Ammon's horn (tissue), 1 donor: ENCODE results near the gene BMI1.

ENCODE experiments used
- DNase-seq: peaks from one replicate; pipeline ENCODE4 v3.0.0-alpha.2; 2016; ENCODE audit warnings: low spot score

BMI1 gene

DNA sequence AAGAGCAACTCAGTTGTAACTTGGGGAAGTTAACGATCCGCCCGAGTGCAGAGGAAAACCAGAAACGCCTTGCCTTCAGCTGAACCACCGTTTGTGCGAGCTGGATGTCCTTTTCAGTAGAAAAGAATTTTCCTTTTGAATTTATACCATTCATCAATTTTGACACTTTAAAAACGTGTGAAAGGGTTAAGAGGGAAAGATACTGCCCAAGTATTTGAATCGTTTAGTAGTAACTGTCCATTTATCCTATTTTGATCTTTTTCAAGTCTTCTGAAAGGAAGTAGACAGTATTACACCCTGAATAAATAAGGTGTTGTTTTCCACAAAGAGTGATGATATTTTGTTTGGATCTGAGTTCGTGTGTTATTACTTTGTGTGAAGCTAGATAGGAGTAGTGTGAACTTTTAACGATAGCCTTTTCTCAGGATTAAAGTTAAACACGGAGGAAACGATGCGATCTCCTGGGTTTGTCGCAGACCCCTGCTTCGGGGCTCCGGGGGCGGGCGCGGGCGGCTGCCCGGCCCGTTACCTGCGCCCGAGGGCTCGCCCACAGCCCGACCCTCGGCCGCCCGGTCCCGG, 830 bp upstream of the BMI1 start:
- DNase-seq: no peak

DNA sequence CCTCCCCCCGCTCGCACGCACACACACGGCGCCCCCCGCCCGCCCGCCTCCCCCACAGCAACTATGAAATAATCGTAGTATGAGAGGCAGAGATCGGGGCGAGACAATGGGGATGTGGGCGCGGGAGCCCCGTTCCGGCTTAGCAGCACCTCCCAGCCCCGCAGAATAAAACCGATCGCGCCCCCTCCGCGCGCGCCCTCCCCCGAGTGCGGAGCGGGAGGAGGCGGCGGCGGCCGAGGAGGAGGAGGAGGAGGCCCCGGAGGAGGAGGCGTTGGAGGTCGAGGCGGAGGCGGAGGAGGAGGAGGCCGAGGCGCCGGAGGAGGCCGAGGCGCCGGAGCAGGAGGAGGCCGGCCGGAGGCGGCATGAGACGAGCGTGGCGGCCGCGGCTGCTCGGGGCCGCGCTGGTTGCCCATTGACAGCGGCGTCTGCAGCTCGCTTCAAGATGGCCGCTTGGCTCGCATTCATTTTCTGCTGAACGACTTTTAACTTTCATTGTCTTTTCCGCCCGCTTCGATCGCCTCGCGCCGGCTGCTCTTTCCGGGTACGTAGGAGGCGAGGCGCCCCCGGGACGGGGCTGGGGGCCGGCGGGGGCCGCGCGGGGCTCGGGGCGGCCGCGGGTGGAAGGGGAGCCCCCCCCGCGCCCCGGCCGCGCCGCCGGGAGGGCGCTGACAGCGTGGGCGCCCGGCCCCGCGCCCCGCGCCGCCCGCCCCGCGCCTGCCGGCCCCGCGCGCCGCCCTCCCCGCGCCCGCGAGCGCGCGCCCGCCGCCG, 441 bp downstream of the BMI1 start:
- DNase-seq: peak; percentile 61

DNA sequence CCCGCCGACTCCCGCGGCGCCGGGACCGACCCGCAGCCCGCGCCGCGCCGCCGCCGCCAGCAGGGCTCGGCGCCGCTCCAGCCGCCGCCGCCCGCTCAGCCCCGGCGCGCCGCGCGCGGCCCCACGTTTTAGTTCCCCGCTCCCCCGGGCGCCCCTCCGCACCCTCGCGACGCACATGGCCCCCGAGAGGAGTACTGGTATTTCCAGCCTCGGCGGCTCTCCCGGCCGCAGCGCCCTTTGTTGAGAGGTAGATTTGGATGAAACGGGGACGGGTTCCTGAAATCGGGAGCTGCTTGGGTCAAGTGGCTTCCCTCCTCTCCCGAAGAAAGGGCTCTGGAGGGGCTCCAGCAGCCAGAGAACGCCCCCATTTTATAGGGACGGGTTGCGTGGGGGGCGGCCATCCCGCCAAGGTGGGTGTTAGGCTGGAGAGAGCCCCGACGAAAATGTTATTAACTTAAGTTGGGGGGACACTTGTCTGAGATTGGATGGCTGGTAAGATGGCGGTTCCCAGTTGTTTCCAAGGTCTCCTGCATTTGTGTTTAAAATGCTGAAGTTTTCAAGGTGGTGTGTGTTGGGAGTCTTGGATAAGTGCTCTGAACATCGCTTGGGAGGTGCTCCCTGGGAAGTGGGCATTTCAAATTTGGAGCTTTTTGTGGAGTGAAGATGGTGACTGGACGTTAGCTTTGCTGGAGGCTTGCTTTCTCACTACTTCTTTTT, 1.2 kb downstream of the BMI1 start:
- DNase-seq: no peak

DNA sequence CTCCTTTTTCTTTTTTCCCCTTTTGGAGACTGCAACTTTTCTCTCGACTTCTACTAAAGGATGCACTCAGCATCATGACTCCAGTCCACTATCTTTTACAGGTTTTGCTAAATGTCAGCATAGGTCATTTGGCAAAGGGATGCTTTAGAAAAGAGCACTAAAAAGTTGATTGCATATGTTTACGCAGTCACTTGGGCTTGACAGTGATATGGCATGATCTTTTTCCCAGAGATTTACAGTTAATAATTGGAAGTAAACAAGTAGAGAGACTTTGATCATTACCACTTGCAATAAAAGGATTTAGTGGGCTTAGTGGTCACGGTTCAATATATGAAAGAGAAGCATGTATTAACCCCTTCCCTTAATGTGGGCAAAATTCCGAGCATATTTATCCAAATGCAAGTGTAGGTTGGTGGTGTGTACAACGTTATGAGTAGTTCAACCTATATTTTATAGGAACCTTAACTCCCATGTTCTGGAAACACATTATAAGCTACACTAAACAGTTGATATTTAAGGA, 1.8 kb downstream of the BMI1 start:
- no peak for DNase-seq

DNA sequence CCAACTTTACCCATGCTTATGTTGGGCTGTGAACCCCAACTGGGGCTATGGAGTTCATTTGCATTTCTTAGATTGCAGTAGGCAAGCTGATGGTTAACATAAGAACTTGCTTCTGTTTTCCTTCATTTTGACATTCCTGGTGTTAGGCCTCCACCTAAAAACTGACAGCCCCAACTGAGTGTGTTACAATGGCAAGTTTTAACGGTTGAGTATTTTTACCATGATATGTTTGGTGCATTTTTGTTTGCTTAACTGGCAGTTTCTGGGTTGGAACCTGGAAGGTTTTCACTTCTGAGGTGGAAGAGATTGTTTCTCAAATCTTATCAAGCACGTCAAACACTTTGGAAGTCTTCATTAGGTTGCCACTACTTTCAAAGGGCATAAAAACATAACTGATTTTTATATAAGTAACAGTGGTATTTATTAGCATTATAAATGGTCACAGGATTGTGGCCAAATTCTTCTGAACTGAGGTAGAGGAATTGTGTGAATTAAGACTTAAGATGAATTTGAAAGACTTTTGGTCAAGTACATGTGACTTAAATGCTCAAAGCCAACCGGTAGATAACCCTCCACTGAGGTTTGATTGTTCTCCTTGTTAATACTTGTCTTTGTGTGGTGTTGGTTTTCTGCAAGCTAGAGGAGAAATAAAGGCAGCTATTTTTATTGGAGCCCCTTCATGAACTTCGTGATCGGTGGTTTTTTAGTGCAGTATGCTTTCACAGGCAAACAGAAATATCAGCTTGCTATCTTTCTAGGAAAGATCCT, 2.8 kb downstream of the BMI1 start:
- no peak for DNase-seq

- DNase-seq: no peak
These were observed 3.5 kb downstream of the BMI1 start for GRCh38 chr10:22324413-22324812.

GRCh38 chr10:22324893-22325271, 4.0 kb downstream of the BMI1 start:
- DNase-seq: no peak

DNA sequence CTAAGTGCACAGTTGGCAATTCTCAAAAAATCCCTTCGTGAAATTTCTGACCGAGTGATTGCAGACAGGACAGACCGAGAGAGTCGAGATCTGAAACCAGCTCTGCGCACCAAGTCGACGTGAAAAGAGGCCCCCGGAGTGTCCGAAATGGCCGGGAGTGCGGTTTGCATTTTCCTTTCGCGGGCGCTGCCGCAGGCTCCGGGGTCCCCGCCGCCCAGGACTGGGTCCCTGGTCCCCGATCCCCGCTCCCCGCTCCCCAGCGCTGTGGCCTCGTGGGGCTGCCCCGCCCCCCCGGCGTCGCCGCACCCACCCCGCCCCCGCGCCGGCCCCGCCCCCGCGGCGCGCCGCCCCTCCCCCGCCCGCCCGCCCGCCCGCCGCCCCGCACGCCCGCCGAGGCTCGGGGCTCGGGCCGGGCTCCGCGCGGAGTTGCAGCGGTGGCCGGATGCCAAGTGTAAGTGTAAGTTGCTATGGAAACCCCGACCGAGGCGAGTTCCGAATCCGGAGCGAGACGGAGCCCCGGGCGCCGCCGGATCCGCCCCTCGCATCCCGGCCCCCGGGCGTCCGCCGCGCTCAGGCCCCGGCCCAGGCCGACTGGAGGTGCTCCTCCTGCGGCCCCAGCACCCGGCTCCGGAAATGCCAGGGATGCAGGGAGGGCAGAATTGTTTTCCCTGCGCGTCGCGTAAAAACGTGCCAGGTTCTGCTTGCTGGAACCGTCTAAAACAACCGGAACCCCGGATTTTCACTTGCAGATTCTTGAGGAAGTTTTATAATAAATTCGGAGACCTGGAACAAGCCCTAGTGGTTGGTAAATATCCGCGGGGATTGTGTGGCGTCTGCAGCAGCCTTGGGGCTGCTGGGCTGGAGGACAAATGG, 4.6 kb downstream of the BMI1 start:
- DNase-seq: peak; percentile 61

GRCh38 chr10:22326145-22326702, 5.3 kb downstream of the BMI1 start:
- DNase-seq: no peak

DNA sequence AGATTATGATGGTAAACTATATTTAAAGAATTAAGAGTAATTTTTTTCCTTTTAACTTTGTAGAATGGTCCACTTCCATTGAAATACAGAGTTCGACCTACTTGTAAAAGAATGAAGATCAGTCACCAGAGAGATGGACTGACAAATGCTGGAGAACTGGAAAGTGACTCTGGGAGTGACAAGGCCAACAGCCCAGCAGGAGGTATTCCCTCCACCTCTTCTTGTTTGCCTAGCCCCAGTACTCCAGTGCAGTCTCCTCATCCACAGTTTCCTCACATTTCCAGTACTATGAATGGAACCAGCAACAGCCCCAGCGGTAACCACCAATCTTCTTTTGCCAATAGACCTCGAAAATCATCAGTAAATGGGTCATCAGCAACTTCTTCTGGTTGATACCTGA, 8.3 kb downstream of the BMI1 start:
- DNase-seq: no peak

DNA sequence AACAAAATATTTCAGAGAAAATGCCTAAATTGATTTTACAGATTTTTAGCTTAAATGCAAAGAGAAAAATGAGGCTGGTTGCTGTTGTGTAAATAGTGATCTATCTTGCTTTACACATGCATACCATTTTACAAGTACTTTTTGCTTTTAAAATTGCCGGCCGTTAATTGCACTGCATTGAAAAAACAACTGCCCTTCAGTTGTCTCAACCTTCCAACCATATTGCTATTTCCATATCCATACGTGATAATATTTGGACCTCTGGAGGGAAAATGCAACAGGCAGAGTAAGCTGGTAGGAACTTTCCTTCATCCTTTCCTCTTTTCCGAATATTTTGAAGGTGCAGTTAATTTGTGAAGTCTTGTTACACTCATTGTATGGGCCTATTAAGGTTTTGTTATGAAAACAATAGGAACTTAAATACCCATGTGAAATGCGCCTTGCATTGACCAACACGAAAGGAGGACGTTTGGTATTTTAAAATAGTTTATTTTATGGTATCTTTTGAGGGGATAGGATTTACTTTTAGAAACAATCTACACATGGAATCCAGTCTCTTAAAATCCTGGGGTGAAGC, 11.3 kb downstream of the BMI1 start:
- no peak for DNase-seq

- no peak for DNase-seq
These were observed 12.5 kb downstream of the BMI1 start for GRCh38 chr10:22333167-22333974.

GRCh38 chr10:22333975-22334282, 13.0 kb downstream of the BMI1 start:
- DNase-seq: no peak

DNA sequence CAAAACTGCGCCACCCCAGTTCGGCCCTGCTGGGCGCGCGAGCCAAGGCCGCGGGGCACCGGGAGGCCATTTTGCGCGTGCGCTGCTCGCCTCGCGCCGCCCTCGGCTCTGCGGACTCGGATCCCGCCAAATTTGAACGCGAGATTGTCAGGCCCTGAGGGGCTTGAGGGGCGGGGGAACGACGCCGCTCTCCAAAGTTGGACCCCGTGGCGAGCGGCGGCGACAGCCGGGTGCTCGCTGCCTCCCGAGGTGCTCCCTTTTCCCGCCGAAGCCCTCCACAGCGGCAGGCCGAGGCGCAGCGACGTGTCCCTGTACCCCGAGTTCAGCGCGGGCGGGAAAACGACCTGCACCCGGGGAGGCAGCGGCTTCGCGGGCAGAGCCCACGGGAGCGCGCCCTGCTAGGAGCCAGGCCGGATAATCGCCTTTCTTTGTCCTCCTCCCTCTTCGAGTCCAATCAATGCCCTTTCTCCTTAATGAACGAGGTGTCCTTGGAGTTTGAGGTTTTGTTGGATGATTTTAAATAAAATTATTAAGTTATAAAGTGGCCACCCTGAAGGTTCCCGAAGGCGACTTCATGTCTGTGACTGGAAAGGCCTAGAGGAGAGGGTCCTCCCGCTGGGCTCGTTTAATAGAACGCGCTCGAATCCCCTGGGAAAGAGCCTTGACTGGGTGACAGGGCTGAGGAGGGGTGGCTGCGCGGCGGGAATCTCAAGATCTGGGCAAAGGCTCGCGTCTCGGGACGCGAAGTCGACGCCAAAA, 13.7 kb downstream of the BMI1 start:
- no peak for DNase-seq

DNA sequence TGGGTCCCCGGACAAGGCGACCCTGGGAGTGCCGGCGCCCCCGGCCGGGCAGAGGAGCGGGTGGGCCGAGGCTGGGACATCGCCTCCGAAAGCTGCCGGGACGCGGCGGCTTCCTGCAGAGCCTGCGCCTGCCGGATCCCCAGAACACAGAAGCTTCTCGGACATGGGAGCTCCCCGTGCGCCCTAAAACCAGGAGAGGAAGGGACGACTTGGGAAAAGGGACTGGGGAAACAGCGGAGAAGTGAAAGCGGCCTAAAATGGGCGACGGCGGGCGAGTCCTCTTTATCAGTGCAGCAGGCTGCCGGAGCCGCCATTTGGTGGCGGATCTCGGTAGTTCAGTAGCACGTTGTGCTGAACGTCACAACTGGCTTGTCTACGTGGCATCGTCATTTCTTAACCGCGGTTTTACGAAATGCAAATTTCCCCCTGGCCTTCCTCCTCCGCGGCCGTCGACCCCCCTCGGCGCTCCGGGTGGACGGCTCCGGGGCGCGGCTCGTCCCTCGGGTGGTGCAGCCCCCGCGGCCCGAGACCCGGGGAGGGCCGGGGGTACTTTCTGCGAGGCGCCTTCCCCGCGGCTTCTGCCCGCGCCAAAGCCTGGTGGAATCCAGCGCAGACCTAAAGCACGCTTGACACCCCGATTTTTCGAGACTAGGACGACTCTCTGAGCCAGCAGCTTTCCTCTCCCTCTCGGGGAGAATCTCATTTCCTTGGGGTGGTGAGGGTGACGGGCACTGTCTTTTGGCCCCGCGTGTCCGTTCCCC, 14.5 kb downstream of the BMI1 start:
- peak; percentile 58 for DNase-seq

- no peak for DNase-seq
These were observed 17.4 kb downstream of the BMI1 start for GRCh38 chr10:22338185-22338900.

- no peak for DNase-seq
These were observed 18.0 kb downstream of the BMI1 start for GRCh38 chr10:22338931-22339330.
